NCI-H146 treated with DMSO at 0.1 percent for 48 hours (cell line): ENCODE results near the gene NSL1.
"Not testable (repeated sequence)": the region's sequence is repeated elsewhere in the genome, so short reads cannot be mapped to it uniquely, and the experiment has no call there.

Source experiments
- DNase-seq: peaks from one replicate; lab custom pipeline; 2025; ENCODE audit not compliant: unreplicated experiment; lab: John Stamatoyannopoulos, UW

NSL1 gene

GRCh38 chr1:212791676-212792395 is at the start of gene NSL1, which contains the start of gene TATDN3:
Gene NSL1, minus strand, starts transcription at chr1:212791777. Its CDS starts 14 bp downstream, at chr1:212791763.
Gene TATDN3, plus strand, starts transcription at chr1:212791894. Its CDS starts 28 bp downstream, at chr1:212791922.
- DNase-seq = peak; percentile 83

- no peak for DNase-seq
Measured at GRCh38 chr1:212838145-212838544, 46.6 kb upstream of the NSL1 start.

- DNase-seq = not testable (repeated sequence)
Measured at GRCh38 chr1:212833211-212834207, 41.9 kb upstream of the NSL1 start.

- no peak for DNase-seq
Measured at GRCh38 chr1:212828395-212828794, 36.8 kb upstream of the NSL1 start.

GRCh38 chr1:212827831-212828278 is 36.3 kb upstream of the NSL1 start:
- peak; percentile 16 for DNase-seq

- no peak for DNase-seq
Measured at GRCh38 chr1:212827171-212827776, 35.7 kb upstream of the NSL1 start.

- no peak for DNase-seq
Measured at GRCh38 chr1:212825798-212826452, 34.3 kb upstream of the NSL1 start.

GRCh38 chr1:212824201-212824600 is 32.6 kb upstream of the NSL1 start:
- no peak for DNase-seq

- DNase-seq = no peak
Measured at GRCh38 chr1:212822956-212823355, 31.4 kb upstream of the NSL1 start.

- no peak for DNase-seq
Measured at GRCh38 chr1:212820969-212821368, 29.4 kb upstream of the NSL1 start.

GRCh38 chr1:212819726-212820125 is 28.1 kb upstream of the NSL1 start:
- DNase-seq = no peak

GRCh38 chr1:212816567-212817278 is 25.1 kb upstream of the NSL1 start:
- peak; percentile 44 for DNase-seq

GRCh38 chr1:212814537-212815334 is 23.2 kb upstream of the NSL1 start:
- DNase-seq = peak; percentile 93

GRCh38 chr1:212805767-212806166 is 14.2 kb upstream of the NSL1 start:
- DNase-seq = no peak

- no peak for DNase-seq
Measured at GRCh38 chr1:212797681-212798080, 6.1 kb upstream of the NSL1 start.

- DNase-seq = no peak
Measured at GRCh38 chr1:212794561-212795014, 3.0 kb upstream of the NSL1 start.

- no peak for DNase-seq
Measured at GRCh38 chr1:212792396-212792908, 875 bp upstream of the NSL1 start.

- peak; percentile 69 for DNase-seq
Measured at GRCh38 chr1:212791261-212791675, 309 bp downstream of the NSL1 start.

GRCh38 chr1:212785871-212786270 is 5.7 kb downstream of the NSL1 start:
- no peak for DNase-seq
